ENCODE measurements around the gene FAM90A26.

DNA sequence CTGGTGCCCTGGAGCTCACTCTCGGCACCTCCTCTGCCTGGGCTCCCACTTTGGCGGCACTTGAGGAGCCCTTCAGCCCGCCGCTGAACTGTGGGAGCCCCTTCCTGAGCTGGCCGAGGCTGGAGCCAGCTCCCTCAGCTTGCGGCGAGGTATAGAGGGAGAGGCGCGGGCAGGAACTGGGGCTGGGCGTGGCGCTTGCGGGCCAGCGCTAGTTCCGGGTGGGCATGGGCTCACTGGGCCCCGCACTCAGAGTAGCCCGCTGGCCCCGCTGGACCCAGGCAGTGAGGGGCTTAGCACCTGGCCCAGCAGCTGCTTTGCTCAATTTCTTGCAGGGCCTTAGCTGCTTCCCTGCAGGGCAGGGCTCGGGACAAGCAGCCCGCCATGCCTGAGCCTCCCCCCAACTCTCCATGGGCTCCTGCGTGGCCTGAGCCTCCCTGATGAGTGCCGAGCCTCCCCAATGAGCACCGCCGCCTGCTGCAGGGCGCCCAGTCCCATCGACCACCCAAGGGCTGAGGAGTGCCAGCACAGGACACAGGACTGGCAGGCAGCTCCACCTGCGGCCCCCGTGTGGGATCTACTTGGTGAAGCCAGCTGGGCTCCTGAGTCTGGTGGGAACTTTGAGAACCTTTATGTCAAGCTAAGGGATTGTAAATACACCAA is 26.7 kb upstream of the FAM90A26 start:
- TF ChIP-seq, protein P1, sequence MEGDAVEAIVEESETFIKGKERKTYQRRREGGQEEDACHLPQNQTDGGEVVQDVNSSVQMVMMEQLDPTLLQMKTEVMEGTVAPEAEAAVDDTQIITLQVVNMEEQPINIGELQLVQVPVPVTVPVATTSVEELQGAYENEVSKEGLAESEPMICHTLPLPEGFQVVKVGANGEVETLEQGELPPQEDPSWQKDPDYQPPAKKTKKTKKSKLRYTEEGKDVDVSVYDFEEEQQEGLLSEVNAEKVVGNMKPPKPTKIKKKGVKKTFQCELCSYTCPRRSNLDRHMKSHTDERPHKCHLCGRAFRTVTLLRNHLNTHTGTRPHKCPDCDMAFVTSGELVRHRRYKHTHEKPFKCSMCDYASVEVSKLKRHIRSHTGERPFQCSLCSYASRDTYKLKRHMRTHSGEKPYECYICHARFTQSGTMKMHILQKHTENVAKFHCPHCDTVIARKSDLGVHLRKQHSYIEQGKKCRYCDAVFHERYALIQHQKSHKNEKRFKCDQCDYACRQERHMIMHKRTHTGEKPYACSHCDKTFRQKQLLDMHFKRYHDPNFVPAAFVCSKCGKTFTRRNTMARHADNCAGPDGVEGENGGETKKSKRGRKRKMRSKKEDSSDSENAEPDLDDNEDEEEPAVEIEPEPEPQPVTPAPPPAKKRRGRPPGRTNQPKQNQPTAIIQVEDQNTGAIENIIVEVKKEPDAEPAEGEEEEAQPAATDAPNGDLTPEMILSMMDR (IDR thresholded peaks at IDR 0.05): no peak
- TF ChIP-seq POLR2AphosphoS5 (IDR thresholded peaks at IDR 0.05) (no peak), POLR2A (IDR thresholded peaks at IDR 0.05) (no peak)

Measured in transverse colon (tissue), 4 donors.